Measurements from ENCODE around the gene TDRD10.

The TDRD10 gene

GRCh38 chr1:154583773-154584172 is 81.8 kb downstream of the TDRD10 start:
- DNase-seq, result no peak

GRCh38 chr1:154584267-154584994 is 82.4 kb downstream of the TDRD10 start:
- DNase-seq, result no peak

GRCh38 chr1:154586231-154586630 is 84.2 kb downstream of the TDRD10 start:
- no peak for DNase-seq

GRCh38 chr1:154586641-154587040 is 84.6 kb downstream of the TDRD10 start:
- no peak for DNase-seq

- DNase-seq, result no peak
Measured at GRCh38 chr1:154589780-154590179, 87.8 kb downstream of the TDRD10 start.

GRCh38 chr1:154590756-154591155 is 88.7 kb downstream of the TDRD10 start:
- DNase-seq, result no peak

GRCh38 chr1:154591206-154591605 is 89.2 kb downstream of the TDRD10 start:
- DNase-seq, result no peak

- DNase-seq, result no peak
Measured at GRCh38 chr1:154593390-154593789, 91.4 kb downstream of the TDRD10 start.

- DNase-seq, result no peak
Measured at GRCh38 chr1:154594811-154595210, 92.8 kb downstream of the TDRD10 start.

- DNase-seq, result no peak
Measured at GRCh38 chr1:154595621-154596020, 93.6 kb downstream of the TDRD10 start.
